ENCODE results near the gene HTATIP2. TPM values are rescaled to one million over a fixed set of nuclear protein-coding genes. Genes with fewer than 3 reads are reported as not detected.

The HTATIP2 gene
- total RNA-seq, 1 experiment from 2014 or later, result 42.5 TPM

DNA sequence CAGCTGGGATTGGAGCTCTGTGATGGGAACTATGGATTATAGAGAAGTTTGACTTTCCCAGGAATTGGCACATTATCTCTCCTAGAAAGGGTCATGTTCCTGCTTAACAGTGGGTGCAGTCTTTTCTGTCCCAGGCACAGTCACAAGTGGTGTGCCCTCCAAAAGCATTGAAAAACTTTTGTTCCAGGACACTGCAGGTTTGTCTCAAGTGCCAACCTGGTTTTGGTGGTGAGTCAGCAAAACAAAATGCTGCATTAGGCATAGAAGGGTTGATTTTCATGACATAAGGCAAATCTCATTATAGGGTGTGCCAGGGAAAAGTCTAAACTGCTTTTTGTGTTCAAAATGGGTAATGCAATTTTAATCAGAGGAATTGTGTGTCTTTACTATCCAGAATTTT lies 4.9 kb downstream of the HTATIP2 start:
- Mint-ChIP-seq H3K36me3 (ENCODE audit: insufficient read depth, unreplicated experiment) (peaks cover 10% of the 10 kb centered on the region), H3K4me1 (ENCODE audit: insufficient read depth, unreplicated experiment) (peaks cover 30% of the 10 kb centered on the region), H3K4me3 (ENCODE audit: unreplicated experiment) (peak overlapping the region; percentile 61), H3K27me3 (ENCODE audit: insufficient read depth, unreplicated experiment) (no peaks in the 10 kb centered on the region), H3K9me3 (ENCODE audit: unreplicated experiment) (no peaks in the 10 kb centered on the region), H3K27ac (ENCODE audit: low read depth, unreplicated experiment) (peak overlapping the region; percentile 85)
- intact Hi-C loops (cut with micrococcal nuclease), result loop anchor here (2.0 kb wide), 1 partner anchor 18 kb away; the partner anchor contains the start of gene PRMT3
- ChIA-PET POLR2A (interaction anchor here (0.5 to 2.3 kb wide), 18 partner anchors 8 to 736 kb away, joined by 3 to 27 read pairs (median 4); no protein-coding TSS in a partner anchor), CTCF (interaction anchor here (0.7 to 6.4 kb wide), 7 partner anchors 9 to 307 kb away, joined by 3 to 66 read pairs (median 3); no protein-coding TSS in a partner anchor)
- TF ChIP-seq, protein P1, sequence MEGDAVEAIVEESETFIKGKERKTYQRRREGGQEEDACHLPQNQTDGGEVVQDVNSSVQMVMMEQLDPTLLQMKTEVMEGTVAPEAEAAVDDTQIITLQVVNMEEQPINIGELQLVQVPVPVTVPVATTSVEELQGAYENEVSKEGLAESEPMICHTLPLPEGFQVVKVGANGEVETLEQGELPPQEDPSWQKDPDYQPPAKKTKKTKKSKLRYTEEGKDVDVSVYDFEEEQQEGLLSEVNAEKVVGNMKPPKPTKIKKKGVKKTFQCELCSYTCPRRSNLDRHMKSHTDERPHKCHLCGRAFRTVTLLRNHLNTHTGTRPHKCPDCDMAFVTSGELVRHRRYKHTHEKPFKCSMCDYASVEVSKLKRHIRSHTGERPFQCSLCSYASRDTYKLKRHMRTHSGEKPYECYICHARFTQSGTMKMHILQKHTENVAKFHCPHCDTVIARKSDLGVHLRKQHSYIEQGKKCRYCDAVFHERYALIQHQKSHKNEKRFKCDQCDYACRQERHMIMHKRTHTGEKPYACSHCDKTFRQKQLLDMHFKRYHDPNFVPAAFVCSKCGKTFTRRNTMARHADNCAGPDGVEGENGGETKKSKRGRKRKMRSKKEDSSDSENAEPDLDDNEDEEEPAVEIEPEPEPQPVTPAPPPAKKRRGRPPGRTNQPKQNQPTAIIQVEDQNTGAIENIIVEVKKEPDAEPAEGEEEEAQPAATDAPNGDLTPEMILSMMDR (IDR thresholded peaks at IDR 0.05; ENCODE audit: unreplicated experiment), result no peak
- BruUV-seq (replicated peaks), result no TSS peak
- DNase-seq (ENCODE audit: unreplicated experiment), result peak; percentile 70

DNA sequence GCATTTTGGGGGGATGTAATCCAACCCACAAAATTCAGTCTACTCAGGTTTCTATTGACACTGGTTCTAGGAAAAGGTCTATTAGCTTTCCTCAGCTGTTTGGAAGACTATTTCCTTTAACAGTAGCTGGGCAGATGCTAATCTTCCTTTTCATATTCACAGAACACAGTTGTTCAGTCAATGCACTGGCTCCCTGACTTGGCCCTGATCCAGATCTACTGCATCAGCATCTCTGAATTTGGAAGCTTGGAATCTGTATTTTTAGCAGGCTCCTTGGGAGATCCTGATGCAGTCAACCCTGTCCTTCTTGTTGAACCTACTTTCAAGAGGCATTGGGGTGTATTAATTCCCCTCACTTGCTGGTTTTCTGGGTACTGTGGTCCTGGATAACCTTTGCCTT lies 6.3 kb downstream of the HTATIP2 start:
- Mint-ChIP-seq H3K4me1 (ENCODE audit: insufficient read depth, unreplicated experiment) (peaks cover 43% of the 10 kb centered on the region), H3K27me3 (ENCODE audit: insufficient read depth, unreplicated experiment) (no peaks in the 10 kb centered on the region), H3K4me3 (ENCODE audit: unreplicated experiment) (no peak overlapping the region), H3K9me3 (ENCODE audit: unreplicated experiment) (no peaks in the 10 kb centered on the region), H3K27ac (ENCODE audit: low read depth, unreplicated experiment) (peak overlapping the region; percentile 85), H3K36me3 (ENCODE audit: insufficient read depth, unreplicated experiment) (peaks cover 12% of the 10 kb centered on the region)
- TF ChIP-seq, protein P1 (IDR thresholded peaks at IDR 0.05; ENCODE audit: unreplicated experiment), result no peak
- ChIA-PET CTCF (interaction anchor here (0.6 to 2.1 kb wide), 5 partner anchors 14 to 496 kb away, joined by 3 to 12 read pairs (median 4); no protein-coding TSS in a partner anchor), POLR2A (interaction anchor here (0.8 to 1.3 kb wide), 4 partner anchors 10 to 24 kb away, joined by 3 to 5 read pairs (median 4); no protein-coding TSS in a partner anchor)
- intact Hi-C loops (cut with micrococcal nuclease), result loop anchor here (2.0 kb wide), 1 partner anchor 17 kb away; the partner anchor contains the start of gene PRMT3
- DNase-seq (ENCODE audit: unreplicated experiment), result no peak
- BruUV-seq (replicated peaks), result no TSS peak

DNA sequence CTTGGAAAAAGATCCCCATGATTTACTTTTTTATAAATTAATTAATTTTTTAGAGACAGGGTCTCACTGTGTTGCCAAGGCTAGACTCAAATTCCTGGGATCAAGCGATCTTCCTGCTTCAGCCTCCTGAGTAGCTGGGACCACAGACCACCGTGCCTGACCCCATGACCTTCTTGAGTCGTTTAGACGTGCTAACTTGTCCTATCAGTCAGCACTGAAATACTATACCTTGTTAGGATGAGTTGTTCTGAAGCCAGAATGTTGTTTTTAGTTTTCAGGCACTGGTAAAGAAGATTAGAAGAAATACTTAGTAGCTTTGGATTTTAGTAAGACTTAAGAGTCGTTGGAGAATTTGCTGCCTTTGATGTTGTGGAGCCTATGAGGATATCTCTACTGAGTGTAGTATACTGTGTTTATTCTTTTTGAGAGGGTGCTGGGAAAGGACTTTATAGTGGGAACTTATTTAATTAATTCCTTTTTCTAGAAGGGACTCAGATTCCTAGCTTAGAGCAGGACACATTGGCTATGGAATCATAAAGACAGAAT lies 8.6 kb downstream of the HTATIP2 start:
- no peak for DNase-seq (ENCODE audit: unreplicated experiment)
- BruUV-seq (replicated peaks), result no TSS peak
- Mint-ChIP-seq H3K9me3 (ENCODE audit: unreplicated experiment) (no peaks in the 10 kb centered on the region), H3K27ac (ENCODE audit: low read depth, unreplicated experiment) (no peak overlapping the region), H3K4me1 (ENCODE audit: insufficient read depth, unreplicated experiment) (peaks cover 38% of the 10 kb centered on the region), H3K36me3 (ENCODE audit: insufficient read depth, unreplicated experiment) (peaks cover 27% of the 10 kb centered on the region), H3K4me3 (ENCODE audit: unreplicated experiment) (no peak overlapping the region), H3K27me3 (ENCODE audit: insufficient read depth, unreplicated experiment) (no peaks in the 10 kb centered on the region)
- ChIA-PET POLR2A (interaction anchor here (0.7 to 1.2 kb wide), 4 partner anchors 8 to 260 kb away, joined by 3 to 8 read pairs (median 4); partner anchors contain the start of genes HTATIP2 and PRMT3), CTCF (interaction anchor here (1.2 to 2.8 kb wide), 6 partner anchors 14 to 244 kb away, joined by 4 to 12 read pairs (median 6); no protein-coding TSS in a partner anchor)
- intact Hi-C loops (cut with micrococcal nuclease), result no loop called here
- TF ChIP-seq, protein P1 (IDR thresholded peaks at IDR 0.05; ENCODE audit: unreplicated experiment), result no peak

DNA sequence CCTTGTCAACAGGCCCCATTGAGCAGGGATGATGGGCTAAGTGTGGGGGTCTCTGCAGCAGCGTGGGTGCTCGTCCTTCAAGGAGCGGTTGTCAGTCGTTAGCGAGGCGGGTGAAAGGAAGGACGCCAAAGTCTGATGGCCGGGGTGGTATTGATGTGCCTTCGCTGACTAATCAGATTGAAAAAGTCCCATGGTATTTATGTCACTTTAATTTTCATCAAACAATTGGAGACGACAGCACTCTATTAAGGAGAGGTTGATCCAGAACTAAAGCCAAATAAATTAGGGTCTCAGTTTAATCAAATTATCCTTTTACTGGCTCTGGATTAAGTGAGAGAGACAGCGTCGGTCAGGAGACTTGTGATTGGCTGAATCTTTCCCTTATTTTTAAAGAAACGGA lies 9.6 kb downstream of the HTATIP2 start:
- Mint-ChIP-seq H3K4me3 (ENCODE audit: unreplicated experiment) (no peak overlapping the region), H3K9me3 (ENCODE audit: unreplicated experiment) (no peaks in the 10 kb centered on the region), H3K36me3 (ENCODE audit: insufficient read depth, unreplicated experiment) (peaks cover 37% of the 10 kb centered on the region), H3K27me3 (ENCODE audit: insufficient read depth, unreplicated experiment) (no peaks in the 10 kb centered on the region), H3K27ac (ENCODE audit: low read depth, unreplicated experiment) (peak overlapping the region; percentile 92), H3K4me1 (ENCODE audit: insufficient read depth, unreplicated experiment) (peaks cover 31% of the 10 kb centered on the region)
- POLR2A ChIA-PET, result interaction anchor here (0.7 to 1.5 kb wide), 5 partner anchors 8 to 261 kb away, joined by 3 to 12 read pairs (median 4); partner anchors contain the start of genes HTATIP2 and PRMT3
- CTCF ChIA-PET, result interaction anchor here (0.8 to 2.8 kb wide), 6 partner anchors 13 to 240 kb away, joined by 4 to 12 read pairs (median 6); no protein-coding TSS in a partner anchor
- intact Hi-C loops (cut with micrococcal nuclease), result no loop called here
- no TSS peak for BruUV-seq (replicated peaks)
- DNase-seq (ENCODE audit: unreplicated experiment), result no peak
- TF ChIP-seq, protein P1 (IDR thresholded peaks at IDR 0.05; ENCODE audit: unreplicated experiment), result no peak

All from MCF 10A (cell line).